HS-27A (cell line): ENCODE results near the gene ST8SIA1.
A peak's percentile ranks its signal among the peaks of the same experiment; 100 is the strongest.

Experiments
- DNase-seq: peaks from one replicate; pipeline ENCODE4 v3.0.0-alpha.2; 2012; ENCODE audit warnings: low read depth, missing footprints

ST8SIA1 gene

DNA sequence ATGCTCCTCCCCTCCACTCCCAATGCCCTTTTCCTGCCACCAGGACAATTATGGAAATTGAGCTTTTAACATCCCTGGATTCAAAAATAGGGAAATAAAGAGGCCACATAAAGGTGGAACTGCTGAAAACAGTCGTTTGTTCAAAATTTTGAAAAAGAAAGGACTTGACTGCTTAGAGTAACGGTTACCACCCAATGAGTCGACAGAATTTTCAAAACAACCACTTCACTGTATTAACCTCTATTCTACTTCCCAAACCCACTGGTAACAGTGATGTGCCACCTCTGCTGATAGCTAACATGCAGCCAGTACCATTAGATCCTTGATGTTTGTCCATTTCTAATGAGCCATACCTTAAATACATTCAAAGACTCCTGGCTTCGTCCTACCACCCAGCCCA lies 4.9 kb downstream of the ST8SIA1 start:
- DNase-seq: no peak

DNA sequence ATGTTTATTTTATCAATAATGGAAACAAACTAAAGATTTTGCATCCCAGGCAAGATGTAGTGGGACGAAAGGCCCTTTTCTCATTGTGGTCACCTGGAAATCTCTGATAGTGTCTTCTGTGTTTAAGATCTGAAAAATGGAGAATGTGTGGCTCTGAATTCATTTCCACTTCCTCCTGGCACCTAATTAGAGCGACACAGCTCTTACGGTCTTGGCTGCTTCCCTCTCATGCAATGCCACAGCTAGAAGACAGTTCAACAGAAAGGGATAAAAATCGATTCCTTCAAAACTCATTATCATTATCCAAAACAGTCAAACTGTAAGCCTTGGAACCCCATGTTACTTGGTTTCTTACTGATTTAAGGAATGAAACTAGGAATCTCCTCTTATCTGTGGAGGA lies 9.3 kb downstream of the ST8SIA1 start:
- no peak for DNase-seq

DNA sequence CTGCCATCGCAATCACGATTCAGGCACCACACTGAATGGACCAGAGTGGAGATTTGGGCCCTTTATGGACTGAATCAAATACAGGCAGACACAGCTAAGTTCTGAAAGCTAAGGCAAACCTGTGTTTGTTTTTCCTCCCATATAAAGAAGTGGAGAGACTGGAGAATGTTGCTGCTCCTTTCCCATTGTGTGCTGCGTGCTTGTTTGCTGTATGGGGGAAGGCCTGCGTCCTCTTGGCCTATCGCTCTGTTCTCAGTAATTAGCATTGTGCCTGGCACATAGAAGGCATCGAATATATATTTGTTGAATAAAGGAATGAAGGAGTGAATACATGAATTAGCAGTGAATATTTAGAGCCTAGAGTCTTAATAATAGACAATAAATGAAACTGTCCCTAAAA lies 12.4 kb downstream of the ST8SIA1 start:
- DNase-seq: no peak

DNA sequence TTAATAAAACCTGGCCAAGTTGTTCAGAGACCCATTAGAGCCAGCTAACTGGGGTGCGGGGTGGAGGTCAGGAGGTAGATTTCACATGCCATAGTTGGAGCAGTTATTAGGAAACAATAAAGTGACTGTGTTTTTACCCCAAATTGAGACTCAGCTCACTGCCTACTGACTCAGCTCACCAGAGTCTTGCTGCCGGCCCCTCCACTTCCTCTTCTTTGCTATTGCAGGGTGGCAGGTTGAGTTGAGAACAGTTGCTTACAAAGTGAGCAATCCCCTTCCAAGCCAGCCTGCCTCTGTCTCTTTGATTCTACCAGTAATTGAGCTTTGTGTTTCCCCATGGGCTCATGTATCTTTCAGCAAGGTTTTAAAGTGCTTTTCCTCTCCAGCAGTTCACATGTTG lies 12.9 kb downstream of the ST8SIA1 start:
- no peak for DNase-seq

DNA sequence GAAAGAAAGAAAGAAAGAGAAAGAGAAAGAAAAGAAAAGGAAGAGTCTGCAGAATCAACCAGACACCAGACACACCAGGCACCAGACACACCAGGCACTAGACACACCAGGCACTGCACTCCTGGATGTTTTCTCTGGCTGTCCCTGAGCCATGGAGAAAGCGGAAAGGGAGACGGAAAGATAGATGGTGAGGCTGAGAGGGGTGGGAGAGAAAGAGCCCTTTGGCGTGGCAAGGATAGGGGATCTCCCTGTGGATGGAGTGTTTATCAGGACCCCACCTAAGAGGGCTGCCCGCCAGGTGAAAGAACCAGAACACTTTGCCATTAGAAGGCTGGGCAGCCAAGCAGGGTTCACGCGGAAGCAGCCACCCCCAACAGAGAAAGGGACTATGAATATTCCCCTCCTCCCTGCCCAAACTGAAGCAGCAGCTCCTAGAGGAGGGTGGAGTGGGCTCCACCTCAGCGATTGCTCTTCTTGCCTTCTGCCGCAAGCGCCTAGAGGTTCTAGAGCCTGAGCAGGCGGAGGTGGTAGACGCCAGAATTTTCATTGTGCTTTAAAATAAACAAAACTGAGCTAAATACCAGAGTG lies 13.4 kb downstream of the ST8SIA1 start:
- DNase-seq: no peak

DNA sequence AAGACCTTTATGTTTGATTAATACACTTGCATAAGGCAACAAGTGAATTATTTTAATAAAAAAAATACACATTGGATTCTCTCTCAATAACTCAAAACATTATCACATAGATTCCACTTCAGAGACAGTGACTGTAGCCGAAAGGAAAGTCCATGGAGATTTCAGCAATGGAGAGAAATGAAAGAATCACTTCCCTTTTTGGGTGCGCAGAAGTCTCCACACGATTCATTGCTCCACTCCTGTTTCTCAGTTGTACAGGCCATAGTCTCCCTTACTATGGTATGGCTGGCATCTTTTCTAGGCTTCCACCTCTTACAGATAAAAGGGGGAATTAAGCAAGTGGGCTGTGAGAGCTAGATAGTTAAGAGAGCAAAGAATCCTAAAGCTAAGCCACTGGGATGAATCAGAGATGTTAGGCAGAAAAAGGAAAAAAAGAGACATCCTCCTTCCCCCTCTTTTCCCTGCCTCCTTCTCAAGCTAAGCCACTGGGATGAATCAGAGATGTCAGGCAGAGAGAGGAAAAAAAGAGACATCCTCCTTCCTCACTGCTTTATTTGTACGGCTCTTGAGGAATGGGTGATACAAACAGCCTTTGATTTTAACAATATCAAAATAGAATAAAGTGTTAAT lies 16.3 kb downstream of the ST8SIA1 start:
- DNase-seq: no peak

DNA sequence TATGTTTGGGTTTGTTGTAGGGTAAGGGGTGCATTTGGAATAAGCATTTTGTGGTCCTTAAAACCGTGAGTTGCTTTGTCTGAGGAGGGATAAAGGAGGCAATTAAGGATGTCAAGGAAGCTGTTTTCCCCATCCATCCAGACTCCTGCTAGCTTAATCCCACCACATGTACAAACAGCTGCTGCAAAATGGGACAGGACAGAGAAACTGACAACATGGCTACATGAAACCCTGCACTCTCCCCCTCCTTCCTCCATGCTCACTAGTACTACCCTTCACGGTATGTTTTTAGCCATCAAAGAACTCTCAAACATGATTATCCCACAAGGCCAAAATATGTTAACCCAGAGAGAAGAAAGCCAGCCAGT lies 20.6 kb downstream of the ST8SIA1 start:
- no peak for DNase-seq

DNA sequence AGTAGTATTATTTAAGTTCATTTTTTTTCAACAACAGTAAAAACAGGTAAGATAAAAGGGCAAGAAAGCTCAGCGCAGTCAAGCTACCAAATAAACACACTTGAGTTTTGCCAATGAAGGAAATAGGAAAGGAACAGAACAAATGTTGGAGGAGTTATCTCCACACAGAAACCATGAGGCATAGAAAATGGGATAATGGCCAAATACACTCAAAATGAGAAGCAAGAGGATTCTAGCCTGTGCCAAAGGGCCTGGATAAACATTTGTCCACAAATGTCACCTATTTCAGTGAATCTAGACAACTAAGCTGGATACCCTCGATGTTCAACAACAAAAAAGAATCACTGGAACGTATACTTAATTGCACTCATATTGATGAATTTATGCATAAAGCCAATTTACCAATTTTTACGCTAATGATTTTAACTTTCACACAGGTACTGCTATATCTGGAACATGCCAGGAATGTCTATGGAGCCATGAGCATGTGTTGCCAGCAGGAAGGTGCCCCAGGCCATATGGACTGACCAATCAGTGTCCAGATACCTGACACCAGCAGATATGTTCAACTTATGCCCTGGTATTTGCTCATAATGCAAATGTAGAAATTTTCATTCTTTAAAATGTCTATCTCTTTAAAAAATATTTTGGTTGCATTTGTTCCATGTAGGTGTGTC lies 21.1 kb downstream of the ST8SIA1 start:
- DNase-seq: no peak

DNA sequence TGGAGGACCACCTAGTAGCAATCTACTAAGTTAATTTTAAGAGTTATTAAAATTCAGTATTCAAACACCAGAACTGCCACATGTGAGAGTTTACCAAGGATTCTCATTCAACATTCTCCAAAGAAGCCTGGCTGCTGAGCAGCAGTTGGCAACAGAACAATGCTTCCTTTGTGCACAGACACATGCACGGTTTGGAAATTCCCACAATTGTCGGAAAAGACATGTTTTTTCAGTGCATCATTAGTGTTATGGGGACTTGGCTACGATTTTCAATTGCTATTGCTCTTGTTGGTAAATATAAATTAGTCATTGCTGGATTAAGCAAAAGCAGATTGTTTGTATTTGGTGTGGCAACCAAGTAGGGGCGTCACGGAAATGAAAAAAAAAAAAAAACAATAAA lies 22.2 kb downstream of the ST8SIA1 start:
- no peak for DNase-seq

DNA sequence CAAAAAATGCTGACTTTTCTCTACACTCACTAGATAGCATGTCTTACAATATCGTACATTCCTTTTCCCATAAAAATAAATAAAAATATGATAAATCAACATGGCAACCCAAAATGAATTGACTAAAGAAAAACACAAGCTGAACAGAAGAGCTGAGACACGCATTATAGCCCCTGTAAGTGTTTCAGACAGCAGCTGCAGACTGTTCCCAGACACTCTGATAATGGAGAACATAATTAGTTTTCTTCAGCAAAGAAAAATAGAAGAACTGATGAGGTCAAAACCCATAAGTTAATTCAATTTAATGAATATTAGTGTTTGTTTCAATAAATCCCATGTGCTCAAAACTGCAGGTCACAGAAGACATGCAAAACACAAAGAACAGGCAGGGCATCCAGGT lies 23.8 kb downstream of the ST8SIA1 start:
- DNase-seq: no peak

DNA sequence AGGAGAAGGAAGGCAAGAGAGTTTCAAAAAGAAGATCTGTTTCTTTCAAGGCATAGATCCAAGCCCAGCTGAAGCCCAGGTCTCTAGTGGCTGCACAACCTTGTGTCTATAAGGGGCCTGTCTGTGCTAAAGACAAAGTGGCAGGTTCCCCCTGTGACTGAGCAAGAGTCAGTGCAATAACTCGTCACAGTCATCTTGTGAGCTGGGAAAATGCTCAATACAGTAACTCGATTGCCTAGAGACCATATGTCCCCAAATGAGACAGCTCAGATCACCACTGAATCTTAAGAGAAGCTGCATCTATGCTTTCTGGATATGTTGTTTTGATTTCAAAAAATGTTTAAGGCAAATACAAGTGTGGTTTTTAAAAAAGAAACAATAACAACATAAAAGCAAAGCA lies 24.2 kb downstream of the ST8SIA1 start:
- no peak for DNase-seq

DNA sequence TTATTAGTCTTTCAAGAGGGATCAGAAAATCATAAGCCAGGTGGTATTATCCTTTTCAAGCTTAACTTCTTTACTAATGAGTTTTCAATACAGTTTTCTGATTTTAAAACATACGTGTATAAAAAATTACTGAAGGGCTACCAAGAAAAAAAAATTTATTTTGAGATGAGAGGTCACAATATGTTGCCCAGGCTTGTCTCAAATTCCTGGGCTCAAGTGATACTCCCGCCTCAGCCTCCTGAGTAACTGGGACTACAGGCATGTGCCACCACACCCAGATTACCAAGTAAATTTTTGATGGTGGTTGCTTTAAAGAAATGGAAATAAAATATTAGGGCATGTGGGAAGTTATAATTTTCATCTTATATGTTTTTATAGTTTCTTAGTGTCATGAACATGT lies 26.7 kb downstream of the ST8SIA1 start:
- no peak for DNase-seq

DNA sequence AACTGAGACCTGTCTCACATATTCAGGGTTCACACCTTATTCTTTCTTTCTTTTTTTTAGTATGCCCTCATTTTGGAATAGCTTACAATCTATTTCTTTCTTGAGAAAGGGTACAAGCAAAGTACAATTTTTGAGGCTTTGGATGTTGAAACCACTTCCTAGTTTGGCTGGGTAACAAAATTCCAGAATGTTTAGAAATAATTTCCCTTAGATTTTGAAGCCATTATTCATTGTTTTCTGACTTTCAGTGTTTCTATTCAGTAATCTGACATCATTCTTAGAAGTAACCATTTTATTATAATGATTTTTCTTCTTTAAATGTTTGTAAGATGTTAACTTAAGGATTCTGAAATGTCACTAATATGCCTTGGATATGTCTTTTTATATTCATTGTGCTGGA lies 28.2 kb downstream of the ST8SIA1 start:
- no peak for DNase-seq

DNA sequence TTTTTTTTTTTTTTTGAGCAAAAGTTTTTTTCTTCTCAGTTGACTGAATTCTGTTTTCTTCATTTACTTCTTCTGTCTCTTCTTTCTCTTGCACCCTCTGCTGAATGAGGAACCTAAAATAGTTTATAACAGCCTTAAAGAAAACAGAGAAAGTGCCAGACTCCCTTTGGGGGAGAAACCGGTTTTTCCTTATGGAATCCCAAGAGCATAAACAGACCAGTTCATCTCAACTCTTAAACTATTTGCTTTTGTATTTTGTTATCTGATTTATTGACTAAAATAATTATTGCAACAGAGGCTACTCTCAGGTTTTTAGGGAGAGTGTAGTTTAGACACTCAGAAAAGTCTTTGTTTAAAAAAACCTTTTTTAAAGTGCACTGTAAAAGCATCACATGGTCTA lies 30.2 kb downstream of the ST8SIA1 start:
- DNase-seq: no peak

DNA sequence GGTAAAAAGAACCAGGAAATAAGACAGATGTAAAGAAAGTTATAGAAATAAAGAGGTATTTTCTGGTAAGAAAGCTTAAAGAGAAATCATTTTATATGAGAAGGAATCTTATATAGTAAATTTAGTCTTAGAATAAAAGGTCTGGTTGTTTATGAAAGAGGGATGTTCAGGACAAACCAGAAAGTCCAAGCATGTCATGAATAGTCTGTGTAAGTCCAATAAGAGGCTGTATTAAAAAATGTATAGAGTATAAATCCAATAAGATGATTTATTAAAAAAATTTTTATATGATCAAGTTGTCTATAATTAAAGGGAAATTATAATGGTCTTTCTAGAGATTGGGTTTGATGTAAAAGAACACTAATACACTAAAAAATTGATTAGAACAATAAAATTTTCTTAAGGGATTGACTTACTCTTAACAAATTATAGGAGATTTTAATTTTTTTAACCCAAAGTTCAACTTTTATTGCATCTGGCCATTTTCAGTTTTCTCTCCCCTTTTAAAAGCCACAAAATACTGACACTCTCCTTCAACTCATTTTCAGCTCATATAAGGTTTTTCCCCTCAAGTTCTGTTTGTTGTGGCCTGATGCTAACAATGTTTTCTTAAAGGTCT lies 35.1 kb downstream of the ST8SIA1 start:
- no peak for DNase-seq

DNA sequence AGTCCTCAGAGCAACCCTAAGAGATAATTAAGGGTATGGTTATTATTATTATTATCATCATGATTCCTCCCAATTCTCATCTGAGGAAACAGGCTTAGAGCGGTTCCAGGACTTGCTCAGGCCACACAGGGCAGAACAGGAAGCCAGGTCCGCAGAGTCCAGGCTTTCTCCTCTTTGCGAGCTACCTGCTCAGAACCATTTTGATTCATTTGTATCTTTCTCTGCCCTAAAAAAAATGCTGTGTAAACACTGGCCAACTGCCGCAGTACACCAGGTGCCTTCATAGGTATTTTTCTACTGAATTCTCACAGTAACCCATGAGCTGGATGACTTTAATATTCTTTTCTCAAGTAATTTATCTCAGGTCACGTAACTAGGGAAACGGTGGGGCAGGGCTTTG lies 45.3 kb downstream of the ST8SIA1 start:
- DNase-seq: no peak

DNA sequence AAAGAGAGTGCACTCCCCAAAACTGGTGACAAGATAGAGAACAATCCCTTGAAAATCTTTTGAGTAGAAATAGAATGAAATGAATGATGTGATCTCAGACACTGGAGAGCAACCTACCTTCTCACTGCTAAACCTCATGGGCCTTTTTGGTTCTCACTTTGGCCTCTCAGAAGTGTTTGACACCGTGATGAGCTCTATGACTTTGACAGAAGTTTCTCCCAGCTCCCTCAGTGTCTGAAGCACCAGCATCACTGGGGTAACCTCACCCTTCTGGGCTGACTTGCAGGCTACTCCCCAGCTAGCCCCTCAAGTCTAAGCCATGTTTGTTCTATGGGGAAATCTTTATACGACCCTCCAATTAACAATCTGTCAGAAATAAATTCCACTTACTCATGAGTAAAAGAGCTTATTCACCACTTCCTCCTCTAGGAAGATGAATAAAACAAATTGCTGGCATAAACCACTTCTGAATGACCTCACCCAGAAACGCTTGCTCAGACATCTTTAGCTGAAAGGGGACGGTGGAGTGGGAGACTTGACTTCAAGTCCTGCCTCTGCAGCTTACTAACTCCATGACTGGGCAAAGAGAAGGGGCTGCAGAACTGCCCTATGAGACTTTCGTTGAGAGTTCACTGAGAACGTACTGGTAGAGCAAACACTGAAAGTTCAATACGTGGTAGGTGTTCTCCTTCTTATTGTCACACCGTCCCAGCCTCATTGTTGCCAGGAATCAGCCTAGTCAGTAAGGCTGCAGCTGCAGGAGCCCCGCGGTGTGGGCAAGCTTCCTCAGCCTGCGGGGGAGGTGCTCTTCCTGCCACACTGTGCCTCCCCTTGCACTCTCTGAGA lies 46.5 kb downstream of the ST8SIA1 start:
- DNase-seq: no peak

DNA sequence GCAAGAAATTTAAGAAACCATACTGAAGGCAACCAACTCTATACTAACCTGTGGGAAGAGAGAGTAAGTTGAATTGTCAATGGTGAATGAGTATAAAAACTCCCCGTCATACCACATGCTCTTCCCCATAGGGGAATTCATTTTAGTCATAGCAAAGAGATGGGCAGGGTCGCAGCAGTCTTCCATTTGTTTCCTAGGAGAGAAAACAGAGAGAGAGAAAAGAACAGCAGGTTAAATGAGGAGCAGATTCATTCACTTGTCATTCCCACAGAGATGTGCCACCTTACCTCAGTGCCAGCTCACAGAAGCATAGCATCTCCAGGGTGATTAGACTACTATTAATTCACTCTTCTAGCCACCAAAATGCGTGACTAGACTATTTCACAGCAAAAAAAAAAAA lies 47.4 kb downstream of the ST8SIA1 start:
- no peak for DNase-seq

DNA sequence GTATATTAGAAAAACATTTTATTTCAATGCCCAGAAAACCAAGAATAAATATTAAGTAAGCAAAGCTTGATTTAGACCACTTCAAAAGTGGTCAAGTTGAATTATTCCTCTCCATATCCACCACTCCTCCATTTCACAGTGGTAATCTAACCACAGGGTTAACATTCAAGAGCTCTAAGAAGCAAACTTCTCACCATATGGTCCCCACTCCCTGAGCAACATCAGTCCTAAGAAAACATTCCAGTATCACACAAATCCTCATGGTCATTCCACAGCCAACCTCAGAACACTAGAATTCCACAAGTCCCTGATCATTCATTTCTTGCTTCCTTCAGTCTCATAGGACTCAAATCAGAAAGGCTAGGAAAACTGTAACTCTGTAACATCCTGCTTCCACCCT lies 47.9 kb downstream of the ST8SIA1 start:
- DNase-seq: peak; percentile 90

DNA sequence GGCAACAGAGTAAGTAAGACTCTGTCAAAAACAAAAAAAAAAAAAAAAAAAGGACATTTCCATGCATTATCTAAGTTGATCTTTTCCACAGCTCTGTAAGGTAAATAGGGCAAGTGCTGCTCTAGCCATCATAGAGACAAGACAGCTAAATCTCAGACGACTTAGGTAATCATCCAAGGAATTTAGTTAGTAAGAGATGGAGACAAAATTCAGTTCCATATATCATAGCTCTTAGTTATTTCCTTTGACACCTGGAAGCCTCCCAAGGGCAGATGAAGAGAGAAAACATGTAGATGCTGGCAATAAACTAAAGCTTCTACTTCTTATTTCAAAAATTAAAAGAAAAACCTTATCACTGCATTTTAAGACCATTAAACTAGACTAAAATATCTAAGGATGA lies 48.7 kb downstream of the ST8SIA1 start:
- no peak for DNase-seq

DNA sequence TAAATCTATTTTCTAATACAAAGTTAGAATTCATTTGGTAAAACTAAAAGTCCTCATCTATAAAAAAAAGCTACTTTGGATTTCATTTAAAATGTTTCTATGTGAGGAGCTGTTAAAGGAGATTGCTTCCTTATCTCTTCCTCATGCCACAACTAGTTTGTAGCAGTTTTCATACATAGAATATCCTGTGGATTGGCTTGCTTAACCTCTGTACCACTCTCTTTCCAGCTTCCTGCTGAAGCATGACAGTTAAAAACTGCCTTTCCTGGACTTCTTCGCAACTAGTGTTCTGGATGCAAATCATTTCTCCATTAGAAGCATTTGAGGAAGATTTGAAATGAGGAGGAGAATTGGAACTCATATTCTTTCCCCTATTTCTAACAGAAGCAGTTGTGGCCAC lies 49.6 kb downstream of the ST8SIA1 start:
- no peak for DNase-seq

DNA sequence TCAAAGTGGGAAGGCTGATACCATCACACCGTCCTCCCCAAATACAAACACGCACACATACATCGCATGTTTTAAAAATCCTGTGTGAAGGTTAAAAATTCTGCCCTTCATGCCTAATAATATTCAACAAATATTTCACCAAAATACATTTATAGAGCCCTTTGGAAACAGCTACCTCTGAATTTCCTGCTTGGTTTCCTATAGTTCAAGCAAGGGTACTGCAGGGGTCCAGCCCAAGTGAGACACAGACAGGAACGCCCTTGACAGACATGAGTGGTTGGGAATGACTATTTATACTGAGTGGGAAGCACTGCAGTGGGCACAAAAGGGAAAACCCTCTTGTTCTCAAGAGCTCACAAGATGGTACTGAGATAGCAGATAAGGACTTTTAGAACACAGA lies 51.0 kb downstream of the ST8SIA1 start:
- DNase-seq: no peak
